GM18526 (cell line): Measurements from ENCODE around the gene STAM.

Source experiments
- POLR2A ChIP-seq: IDR thresholded peaks from 3 replicates; pipeline ENCODE4 v1.6.1; 2011; ENCODE audit not compliant: insufficient read length; ENCODE audit errors: extremely low read depth

The STAM gene

DNA sequence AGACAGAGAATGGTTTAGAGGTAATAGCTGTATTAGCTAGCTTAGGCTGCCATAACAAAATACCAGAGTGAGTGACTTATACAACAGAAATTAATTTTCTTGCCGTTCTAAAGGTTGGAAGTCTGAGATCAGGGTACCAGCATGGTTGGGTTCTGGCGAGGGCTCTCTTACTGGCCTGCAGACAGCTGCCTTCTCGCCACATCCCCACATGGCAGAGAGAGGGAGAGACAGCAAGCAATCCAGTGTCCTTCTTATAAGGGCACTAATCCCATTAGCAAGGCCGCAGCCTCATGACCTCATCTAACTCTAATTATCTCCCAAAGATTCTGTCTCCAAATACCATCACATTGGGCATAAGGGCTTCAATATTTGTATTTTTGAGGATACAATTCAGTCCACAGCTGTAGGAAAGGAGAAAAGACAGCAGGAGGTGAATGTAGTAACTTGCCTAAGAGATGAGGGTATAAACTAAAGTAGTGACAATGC lies 3.6 kb upstream of the STAM start:
- TF ChIP-seq POLR2A, result no peak

DNA sequence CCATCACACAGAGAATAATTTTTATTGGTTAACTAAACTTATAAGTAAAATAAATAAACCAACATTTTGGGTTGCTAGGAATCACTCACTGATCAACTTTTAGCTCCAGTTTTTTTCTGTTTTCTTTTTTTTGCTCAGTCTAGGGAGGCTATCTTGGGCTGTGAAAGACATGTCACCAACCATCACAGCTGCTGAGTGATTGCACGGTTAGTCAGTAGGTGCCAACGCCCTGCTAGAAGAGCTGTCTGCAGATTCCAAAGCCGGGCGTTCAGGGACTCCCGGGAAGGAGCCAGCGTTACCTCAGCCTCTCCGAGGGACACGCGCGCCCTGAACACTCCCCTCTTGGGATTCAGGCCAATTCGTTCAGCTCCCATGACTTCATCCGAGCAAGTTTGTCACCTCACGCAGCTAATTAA lies 604 bp upstream of the STAM start:
- no peak for TF ChIP-seq POLR2A

DNA sequence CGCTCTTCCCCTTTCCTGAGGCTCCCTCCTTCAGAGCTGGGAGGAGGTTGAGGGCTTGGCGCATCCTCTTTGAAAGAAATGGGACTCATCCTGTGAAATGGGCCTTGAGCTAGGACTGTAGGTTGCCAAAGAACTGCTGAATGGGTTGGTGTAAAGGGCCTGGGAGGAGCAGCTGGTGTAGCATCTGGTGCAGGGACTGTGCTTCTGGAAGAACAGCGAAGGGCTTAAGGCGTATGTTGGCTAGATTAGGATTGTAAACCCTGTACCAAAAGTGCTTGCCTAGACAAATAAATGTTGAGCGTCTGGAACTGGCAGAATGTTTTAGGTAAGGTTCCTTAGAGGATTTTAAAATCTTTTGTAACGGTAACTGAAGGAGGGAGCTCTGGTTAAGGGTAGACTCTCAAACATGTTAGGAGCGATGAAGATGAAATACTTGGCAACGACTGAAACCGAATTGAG lies 563 bp downstream of the STAM start:
- TF ChIP-seq POLR2A, result no peak

DNA sequence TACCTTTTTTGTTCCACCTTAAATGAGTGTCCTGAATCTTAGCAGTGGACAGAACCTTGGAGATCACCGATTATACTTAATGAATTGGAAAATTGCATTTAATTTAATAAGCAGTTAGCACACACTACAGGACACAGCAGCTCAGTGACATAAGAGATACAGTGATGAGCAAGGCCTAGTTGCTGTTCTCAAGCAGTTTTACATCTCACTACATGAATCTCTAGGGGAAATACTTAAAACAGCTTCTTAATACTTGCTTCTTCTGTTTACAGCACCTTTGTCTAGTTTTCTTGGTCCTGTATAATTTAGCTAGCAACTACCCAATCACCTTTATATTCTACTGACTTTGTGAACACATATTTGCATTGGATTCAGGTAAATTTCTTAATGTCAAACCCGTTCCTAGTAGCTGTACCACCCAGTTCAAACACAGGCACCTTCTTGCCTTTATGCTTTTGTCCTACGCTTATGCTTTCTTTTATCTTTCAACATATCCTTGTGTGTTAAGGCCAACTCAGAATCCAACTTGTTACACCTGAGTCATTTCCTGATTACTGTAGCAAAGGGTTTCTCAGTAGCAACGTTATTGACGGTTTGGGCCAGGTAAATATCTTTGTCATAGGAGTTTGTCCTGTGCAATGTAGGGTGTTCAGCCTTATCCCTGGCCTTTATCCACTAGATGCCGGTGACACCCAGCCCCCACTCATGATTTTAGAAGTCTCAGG lies 1.8 kb downstream of the STAM start:
- no peak for TF ChIP-seq POLR2A

DNA sequence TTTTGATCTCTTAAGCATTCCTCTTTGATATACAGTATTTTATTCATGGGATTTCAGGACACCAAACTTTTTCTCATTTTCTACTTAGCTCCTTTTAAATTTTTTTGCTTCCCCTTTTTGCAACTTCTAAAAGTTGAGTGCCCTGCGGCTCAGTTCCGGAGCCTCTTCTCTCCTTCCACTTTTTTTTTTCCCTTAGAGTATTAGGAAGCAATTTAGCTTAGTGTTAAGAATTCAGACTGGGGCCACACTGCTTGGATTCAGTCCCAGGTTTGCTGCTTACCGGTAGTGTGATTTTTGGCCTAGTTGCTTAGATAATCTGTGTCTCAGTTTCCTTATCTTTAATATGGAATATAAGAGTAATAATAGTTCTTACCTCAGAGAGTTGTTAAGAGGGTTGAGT lies 3.4 kb downstream of the STAM start:
- TF ChIP-seq POLR2A, result no peak

DNA sequence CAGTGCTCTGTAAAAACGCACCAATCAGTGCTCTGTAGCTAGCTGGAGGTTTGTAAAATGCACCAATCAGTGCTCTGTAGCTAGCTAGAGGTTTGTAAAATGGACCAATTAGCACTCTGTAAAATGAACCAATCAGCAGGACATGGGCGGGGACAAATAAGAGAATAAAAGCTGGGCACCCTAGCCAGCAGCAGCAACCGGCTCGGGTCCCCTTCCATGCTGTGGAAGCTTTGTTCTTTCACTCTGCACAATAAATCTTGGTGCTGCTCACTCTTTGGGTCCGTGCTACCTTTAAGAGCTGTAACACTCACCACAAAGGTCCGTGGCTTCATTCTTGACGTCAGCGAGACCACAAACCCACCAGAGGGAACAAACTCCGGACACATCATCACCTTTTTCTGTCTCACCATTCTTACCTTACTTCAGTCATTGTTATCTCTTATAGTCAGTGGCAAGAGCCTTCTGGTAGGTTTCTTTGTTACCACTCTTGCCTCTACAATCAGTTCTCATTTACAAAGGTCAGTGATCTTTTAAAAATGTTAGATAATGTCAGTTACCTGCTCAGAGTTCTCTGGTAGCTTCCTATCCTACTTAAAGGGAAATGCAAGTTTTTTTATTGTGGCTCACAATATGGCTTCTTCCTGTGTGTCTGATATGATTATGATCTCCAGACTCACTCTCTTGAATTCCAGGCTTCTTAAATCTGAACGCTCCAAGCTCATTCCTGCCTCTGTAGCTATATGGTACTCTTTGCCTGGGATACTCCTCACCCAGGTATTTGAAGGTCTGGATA lies 4.5 kb downstream of the STAM start:
- TF ChIP-seq POLR2A, result no peak

DNA sequence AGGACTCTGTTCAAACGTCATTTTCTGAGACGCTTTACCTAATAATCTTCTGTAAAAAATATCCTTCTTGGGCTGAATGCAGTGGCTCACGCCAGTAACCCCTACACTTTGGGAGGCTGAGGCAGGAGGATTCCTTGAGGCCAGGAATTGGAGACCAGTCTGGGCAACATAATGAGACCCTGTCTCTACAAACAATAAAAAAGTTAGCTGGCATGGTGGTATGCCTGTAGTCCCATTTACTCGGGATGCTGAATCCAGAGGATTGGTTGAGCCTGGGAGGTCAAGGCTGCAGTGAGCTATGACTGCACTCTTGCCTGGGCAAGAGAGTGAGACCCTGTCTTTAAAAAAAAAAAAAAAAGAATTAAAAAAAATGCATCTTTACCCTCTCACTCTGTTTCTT lies 5.1 kb downstream of the STAM start:
- no peak for TF ChIP-seq POLR2A

DNA sequence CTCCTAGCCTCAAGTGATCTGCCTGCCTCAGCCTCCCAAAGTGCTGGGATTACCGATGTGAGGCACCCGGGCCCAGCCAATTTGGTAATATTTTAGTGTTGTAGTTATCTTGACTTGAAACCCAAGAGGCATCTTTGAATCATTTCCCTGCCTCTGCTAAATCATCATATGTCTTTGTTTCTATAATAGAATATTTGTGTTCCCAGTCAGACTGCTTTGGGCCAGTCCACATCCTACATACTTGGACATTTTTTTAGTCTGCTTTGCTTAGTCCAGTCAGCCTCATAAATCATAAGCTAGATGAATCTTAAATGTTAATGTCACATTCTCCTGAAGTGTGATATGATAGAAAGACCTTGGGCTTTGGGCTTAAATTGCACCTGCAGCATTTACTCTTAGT lies 5.9 kb downstream of the STAM start:
- TF ChIP-seq POLR2A, result no peak

DNA sequence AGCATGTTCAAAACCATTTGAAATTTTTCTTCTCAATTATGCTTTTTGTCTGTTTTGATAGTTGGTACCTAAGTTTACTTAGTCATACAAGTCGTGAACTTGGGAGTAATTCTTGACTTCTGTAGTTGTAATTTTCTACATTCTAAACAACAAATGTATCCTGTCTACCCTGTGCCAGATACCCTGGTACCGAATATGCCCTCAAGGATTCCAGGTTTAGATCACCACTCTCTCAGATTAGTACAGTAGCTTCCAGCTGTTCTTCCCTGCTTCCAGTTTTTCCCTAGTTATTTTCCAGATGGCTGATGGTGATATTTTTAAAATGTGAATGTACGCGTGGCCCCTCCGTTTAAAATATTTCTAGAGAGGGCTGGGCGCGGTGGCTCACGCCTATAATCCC lies 6.5 kb downstream of the STAM start:
- no peak for TF ChIP-seq POLR2A

DNA sequence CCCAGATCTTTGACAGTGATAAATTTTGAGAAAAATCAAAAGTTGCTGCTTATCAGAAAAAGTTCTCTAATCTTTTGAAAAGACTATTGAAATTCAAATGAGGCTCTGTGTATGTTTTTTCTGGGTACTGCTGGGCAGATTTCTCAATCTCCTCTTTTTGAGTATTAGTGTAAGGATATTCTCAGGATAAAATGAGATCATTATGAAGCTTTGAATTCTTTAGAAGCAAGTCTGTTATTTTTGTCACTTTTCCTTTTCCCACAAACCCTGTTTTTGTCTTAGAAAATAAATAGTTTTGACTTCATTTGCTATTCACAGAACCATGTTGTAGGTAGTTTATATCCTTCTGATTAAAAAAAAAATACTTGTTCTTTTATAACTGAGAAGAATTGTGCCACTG lies 7.9 kb downstream of the STAM start:
- no peak for TF ChIP-seq POLR2A

DNA sequence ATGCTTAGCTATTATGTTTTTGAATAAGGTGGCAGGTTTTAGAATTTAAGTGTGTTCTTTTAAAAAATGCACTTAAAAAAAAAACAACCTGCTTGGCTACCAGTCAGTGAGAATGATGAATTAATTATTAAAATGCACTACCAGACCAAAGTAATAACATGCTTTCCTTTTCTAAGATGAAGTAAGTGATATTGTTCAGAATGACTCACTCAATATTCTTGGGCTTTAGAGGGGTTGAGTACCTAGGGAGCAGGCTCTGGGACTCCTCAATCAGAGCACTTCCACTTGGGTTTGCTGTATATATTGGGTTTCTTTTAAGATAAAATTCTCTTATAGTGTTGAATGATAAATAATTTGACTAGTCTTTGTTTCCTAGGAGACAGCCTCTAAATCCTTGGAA lies 8.6 kb downstream of the STAM start:
- TF ChIP-seq POLR2A, result no peak

DNA sequence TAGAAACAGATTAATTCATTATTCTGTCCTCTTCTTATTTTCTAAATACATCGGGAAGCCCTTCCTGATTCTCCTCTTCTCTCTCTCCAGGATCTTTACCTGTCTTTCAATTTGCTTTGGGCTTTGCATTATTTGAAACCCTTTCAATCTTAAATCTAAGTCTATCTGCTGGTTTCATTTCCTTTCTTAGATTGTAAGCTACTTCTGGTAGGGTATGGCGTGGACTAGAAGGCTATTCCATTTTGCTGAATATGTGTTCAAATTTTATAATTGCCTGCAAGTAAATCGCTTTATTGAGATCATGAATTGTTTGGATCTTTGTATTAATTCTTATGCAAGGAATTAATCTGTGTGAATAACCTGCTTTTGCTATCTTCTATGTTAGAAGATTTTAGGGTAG lies 11.1 kb downstream of the STAM start:
- TF ChIP-seq POLR2A, result no peak

DNA sequence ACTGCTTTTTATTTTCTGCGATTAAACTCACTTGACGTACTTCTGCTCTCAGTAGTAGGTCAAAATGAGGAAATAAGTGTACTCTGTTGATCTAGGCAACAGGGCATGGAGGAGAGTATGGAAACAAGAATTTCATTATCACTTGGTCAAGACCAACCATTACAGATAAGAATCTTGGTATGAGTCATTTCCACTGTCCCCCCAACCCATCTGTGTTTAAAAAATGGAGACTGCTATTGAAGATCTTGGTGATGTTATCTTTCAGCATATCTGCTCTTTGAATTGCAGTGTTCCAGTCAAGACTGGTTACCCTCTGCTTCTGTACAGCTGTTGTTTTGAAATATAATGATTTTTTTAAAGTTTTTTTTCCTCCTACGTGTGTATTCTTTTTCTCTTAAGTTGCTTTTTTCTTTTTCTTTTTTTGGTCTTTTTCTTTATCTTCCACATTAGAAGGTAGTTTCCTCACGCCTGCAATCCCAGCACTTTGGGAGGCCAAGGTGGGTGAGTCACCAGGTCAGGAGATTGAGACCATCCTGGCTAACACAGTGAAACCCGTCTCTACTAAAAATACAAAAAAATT lies 11.7 kb downstream of the STAM start:
- no peak for TF ChIP-seq POLR2A

DNA sequence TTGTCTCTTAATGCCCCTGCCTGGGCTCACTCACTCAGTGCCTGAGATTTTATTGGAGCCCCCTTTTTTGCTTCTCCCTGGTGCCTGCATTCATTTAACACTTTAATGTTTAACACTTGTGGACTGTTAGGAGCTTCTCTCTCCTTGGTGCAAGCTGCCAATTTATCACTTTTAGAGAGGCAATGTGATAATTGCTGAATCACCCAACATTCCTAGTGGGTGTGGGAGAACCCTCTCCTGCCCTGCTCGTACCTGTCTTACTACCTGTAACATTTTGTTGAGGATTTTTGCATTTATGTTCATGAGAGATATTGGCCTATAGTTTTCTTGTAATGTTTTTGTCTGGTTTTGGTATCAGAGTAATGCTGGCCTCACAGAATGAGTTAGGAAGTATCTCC lies 13.2 kb downstream of the STAM start:
- TF ChIP-seq POLR2A, result no peak

DNA sequence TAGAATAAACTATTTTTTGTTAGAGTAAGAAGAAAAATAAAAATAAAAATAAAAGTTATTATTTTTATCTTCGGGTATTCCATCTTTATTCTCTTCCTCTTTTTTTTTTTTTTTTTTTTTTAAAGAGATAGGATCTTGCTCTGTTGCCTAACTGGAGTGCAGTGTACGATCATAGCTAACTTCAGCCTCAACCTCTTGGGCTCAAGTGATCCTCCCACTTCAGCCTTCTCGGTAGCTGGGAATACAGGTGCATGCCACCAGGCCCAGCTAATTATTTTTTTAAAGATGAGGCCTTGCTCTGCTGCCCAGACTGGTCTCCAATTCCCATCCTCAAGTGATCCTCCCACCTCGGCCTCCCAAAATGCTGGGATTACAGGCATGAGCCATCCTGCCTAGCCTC lies 15.4 kb downstream of the STAM start:
- no peak for TF ChIP-seq POLR2A

DNA sequence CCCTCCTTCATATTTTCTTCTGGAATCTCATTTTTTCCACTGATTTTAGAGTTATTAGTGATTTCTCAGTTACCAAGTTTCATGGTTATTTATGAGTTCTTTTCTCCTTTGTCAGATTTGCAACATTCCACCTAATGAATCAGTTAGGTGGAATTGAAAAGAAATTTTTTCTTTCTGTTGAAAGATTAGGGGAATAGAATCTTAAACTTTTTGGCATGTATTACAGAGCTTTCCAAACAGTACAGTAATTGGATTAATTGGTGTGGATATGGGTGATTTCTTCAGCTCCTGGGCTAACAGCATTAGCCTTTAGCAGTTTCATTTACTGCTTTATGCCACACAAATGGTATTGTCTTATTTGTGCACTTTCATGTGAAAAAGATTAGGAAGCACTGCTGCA lies 17.0 kb downstream of the STAM start:
- TF ChIP-seq POLR2A, result no peak

DNA sequence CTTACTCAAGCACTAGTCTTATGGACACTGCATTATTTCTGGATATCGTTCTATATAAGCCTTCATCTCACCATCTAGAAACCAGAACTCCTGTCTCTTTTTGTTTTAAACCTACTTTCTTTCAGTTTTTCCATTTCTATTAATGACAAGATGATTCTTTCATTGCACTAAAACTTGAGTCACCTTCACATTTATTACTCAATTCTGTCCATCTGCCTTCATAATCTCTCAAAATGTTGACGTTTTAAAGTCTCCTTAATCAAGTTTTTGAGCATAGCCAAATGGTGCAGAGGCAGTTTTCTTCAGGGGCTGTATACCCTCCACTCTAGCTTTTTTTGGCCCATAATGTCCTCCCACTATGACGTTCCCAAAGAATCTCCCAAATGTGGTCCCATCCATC lies 17.6 kb downstream of the STAM start:
- TF ChIP-seq POLR2A, result no peak
